HG02571 (cell line): ENCODE measurements around the gene AMN1.
"Not testable (repeated sequence)": the region's sequence is repeated elsewhere in the genome, so short reads cannot be mapped to it uniquely, and the experiment has no call there.

Experiments
- ATAC-seq: cut with Tn5 transposase; IDR thresholded peaks from one replicate; pipeline ENCODE4 v1.9.1; 2021; ENCODE audit warnings: mild to moderate bottlenecking, moderate library complexity; ENCODE audit not compliant: unreplicated experiment

AMN1 gene

GRCh38 chr12:31687101-31687527, 41.7 kb downstream of the AMN1 start:
- ATAC-seq: peak; percentile 54

GRCh38 chr12:31685801-31686200, 43.0 kb downstream of the AMN1 start:
- no peak for ATAC-seq

GRCh38 chr12:31682136-31682962, 46.5 kb downstream of the AMN1 start:
- peak; percentile 80 for ATAC-seq

GRCh38 chr12:31672521-31672920, 56.3 kb downstream of the AMN1 start:
- no peak for ATAC-seq

DNA sequence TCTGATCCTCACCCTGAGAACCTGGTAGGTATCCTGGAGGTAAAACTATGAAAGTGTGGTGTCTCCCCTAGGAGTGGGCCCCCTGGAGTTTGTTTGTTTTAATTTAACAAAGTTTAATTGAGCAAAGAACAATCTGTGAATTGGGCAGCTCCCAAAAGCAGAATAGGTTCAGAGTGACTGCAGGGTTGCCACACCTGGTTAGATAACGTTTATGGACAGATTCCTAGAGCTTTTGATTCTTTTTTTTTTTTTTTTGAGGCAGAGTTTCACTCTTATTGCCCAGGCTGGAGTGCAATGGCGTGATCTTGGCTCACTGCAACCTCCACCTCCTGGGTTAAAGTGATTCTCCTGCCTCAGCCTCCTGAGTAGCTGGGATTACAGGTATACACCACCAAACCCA, 59.2 kb downstream of the AMN1 start:
- ATAC-seq: not testable (repeated sequence)

- ATAC-seq: no peak
Measured at GRCh38 chr12:31669020-31669419, 59.8 kb downstream of the AMN1 start.

DNA sequence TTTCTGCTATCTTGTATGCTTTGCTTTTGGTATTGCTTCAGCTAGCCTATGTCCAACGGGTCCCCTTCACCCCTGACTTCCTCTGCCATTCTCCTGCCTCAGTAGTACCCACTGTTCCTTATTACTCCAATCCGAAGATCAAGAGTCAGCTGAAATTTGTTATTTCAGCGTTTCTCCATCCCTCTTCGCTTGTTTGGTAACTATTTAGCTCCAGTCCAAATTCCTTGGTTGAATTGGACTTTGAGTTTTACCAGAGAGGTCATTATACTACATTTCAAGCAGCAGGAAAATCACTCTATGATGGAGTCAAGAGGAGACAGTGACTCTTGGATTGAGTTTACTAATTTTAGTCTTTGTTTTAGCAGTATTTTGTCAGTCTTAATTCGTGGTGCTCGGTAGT, 64.8 kb downstream of the AMN1 start:
- ATAC-seq: no peak

DNA sequence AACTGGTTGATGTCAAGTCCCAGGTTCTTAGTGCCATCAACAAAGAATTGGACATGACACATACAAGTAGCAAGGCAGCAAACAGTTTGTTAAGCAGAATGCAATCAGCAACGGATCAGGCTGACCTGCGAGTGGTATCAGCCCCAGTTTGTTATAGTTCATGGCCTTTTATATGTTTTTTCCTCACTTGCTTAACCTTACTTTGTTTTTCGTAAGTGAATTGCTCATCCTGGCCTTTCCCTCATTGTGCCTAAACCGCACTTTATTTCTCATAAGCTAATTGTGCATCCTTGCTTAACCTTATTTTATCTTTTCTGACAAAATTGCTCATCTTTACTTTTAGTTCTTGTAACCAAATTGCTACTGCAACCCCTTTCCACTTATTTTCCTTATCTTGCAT, 65.2 kb downstream of the AMN1 start:
- no peak for ATAC-seq

GRCh38 chr12:31662176-31662849, 66.5 kb downstream of the AMN1 start:
- ATAC-seq: no peak

GRCh38 chr12:31659087-31659942, 69.5 kb downstream of the AMN1 start, which contains the start of gene ETFBKMT:
TSS of gene ETFBKMT (plus strand) at chr12:31659688. CDS start at chr12:31661954, 2,266 bp downstream.
- ATAC-seq: peak; percentile 98

GRCh38 chr12:31658471-31659086, 70.2 kb downstream of the AMN1 start:
- ATAC-seq: peak; percentile 2

DNA sequence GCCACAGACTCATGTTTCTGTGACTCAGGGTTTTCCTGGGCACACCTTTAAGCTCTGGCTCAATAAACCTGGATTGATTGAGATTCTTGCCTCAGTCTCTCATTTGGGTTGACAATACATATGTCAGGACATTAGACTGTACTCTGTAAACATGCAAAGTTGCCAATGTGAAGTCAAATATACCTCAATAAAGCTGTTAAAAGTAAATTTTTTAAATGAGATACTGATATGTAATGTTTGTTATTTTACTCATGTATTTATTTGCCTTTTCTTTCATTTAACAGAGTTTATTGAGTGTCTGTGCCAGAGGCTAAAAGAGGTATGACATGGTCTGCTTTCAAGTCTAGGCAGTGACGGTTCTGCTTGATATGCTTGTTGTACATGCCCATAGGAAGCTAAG, 73.0 kb downstream of the AMN1 start:
- ATAC-seq: no peak

DNA sequence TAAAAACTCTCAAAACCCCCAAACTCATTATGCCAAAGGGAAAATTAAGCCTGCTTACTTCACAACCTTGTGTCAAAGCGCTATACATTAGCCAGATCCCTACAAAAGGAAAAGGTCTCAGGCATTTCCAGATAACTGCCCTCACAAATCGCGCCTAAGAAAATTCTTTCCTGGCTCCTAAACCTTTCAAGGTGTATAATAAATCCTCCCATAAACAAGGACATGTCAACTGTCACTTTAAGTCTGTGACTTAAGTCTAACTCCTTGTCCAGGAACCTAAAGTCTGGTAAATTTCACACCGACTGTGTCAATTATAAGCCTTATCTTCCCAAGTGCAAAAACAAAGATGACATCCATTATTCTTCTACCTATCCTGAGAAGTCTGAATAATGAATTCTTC, 73.6 kb downstream of the AMN1 start:
- ATAC-seq: no peak

GRCh38 chr12:31651893-31652521, 76.8 kb downstream of the AMN1 start:
- no peak for ATAC-seq

DNA sequence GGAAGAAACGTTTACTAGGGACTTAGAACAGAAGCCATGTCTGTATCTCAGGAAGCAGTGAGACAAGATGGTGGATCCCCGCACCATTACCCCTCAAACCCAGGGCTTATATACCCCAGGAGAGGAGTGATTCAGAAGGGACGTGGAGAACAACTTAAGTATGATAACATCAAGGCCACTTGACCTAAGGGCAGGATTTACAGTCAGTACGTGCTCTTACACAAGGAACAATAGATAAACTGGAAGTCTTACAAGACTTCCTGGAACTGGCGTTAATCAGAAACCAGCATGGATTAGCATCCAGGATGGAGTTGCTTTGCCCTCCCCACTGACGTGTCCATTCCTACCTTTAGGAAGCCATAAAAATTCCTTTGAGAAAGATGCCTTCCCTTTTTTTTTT, 77.9 kb downstream of the AMN1 start:
- ATAC-seq: no peak

GRCh38 chr12:31647086-31647491, 81.7 kb downstream of the AMN1 start:
- ATAC-seq: no peak

GRCh38 chr12:31645924-31646323, 82.9 kb downstream of the AMN1 start:
- ATAC-seq: no peak

GRCh38 chr12:31644536-31644935, 84.3 kb downstream of the AMN1 start:
- ATAC-seq: no peak

DNA sequence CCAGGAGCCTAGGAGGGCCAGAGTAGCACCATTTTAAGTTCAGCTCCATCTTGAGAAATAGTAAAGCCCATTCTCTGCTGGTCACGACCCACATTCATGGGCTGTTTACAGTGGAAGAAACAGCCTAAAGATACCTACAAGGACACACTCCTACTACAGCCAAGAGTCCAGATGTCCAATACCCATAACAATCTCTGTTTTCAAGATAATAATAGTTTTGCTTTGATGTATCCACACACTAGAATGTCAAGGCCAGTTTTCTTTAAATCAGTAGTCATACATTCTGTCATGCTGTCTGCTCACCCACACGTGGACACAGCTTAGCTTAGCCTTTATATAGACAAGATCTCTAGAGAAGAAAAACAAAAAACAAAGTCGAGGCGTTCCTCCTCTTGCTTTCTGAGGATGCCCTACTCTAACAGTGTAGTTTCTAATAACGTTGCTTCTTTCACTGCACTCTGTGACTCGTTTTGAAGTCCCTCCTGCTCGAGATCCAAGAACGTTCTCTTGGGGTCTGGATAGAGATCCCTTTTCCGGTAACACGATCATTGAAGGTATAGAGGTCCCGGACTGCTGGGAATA, 87.2 kb downstream of the AMN1 start:
- no peak for ATAC-seq

DNA sequence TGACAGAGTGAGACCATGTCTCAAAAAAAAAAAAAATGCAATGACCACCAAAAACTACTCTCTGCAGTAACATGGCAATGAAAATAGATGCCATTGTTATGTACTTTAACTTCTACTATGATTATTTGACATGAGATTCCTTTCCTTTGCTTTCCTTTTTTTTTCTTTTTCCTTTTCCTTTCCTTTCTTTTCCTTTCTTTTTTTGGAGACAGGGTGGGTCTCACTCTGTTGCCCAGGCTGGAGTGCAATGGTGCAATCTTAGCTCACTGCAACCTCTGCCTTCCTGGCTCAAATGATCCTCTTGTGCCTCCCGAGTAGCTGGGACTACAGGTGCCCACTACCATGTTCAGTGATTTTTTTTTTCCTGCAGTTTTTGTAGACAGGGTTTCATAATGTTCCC, 94.2 kb downstream of the AMN1 start:
- no peak for ATAC-seq
